Activated T-helper 1 cell treated with anti-CD3 and anti-CD28 coated beads, Interleukin-12 subunit alpha, Interleukin-12 subunit beta, Interleukin-2, Interleukin-4 antibody, amounts not matched to agents 30 ng/mL and 10 ng/mL and 1 ng/mL, durations not matched to agents 14 hours and 24 hours and 36 hours (primary cell): ENCODE measurements around the gene DMAP1. TPM values are rescaled to one million over a fixed set of nuclear protein-coding genes. Genes with fewer than 3 reads are reported as not detected.

ENCODE experiments used
- DNase-seq: peaks from one replicate; pipeline ENCODE4 v3.0.0; 2021; ENCODE audit warnings: low spot score
- H3K27ac Mint-ChIP-seq: one replicate; pipeline ENCODE4 v1.8.0; 2021; ENCODE audit warnings: mild to moderate bottlenecking, mixed read lengths
- H3K27me3 Mint-ChIP-seq: one replicate; pipeline ENCODE4 v1.8.0; 2022; ENCODE audit warnings: mild to moderate bottlenecking, moderate library complexity, mixed read lengths; ENCODE audit not compliant: insufficient read depth
- H3K36me3 Mint-ChIP-seq: one replicate; pipeline ENCODE4 v1.8.0; 2021; ENCODE audit warnings: low read depth, mixed read lengths
- H3K4me1 Mint-ChIP-seq: one replicate; pipeline ENCODE4 v1.8.0; 2021; ENCODE audit warnings: low read depth, mixed read lengths
- H3K4me3 Mint-ChIP-seq: one replicate; pipeline ENCODE4 v1.8.0; 2021; ENCODE audit warnings: mild to moderate bottlenecking, moderate library complexity, mixed read lengths
- H3K9me3 Mint-ChIP-seq: one replicate; pipeline ENCODE4 v1.8.0; 2021; ENCODE audit warnings: mixed read lengths
- intact Hi-C: fragments of 100-400 bp; cut with micrococcal nuclease; formaldehyde crosslinking; loops from one replicate; pipeline ENCODE4 v1.15.1; 2024
- total RNA-seq: library from RNA; stranded (reverse); gene quantifications from 2 replicates; pipeline ENCODE4 v1.2.3, GENCODE V29; 2022

DMAP1 gene
- total RNA-seq, 1 donor from 2014 or later, result 37.4 TPM

- Mint-ChIP-seq H3K4me3 (no peak overlapping the region), H3K9me3 (no peaks in the 10 kb centered on the region), H3K4me1 (peaks cover 34% of the 10 kb centered on the region), H3K36me3 (no peaks in the 10 kb centered on the region), H3K27me3 (no peaks in the 10 kb centered on the region), H3K27ac (peak overlapping the region; percentile 23)
- no peak for DNase-seq
- intact Hi-C loops, result no loop called here
These were observed 50.5 kb downstream of the DMAP1 start for GRCh38 chr1:44263568-44264450.

- intact Hi-C loops, result no loop called here
- peaks cover 34% of the 10 kb centered on the region for H3K4me1 Mint-ChIP-seq
- no peak for DNase-seq
- no peak overlapping the region for H3K27ac Mint-ChIP-seq
- no peak overlapping the region for H3K4me3 Mint-ChIP-seq
- H3K9me3 Mint-ChIP-seq, result no peaks in the 10 kb centered on the region
- no peaks in the 10 kb centered on the region for H3K36me3 Mint-ChIP-seq
- H3K27me3 Mint-ChIP-seq, result no peaks in the 10 kb centered on the region
These were observed 51.1 kb downstream of the DMAP1 start for GRCh38 chr1:44264451-44264771.

- no peaks in the 10 kb centered on the region for H3K27me3 Mint-ChIP-seq
- no peaks in the 10 kb centered on the region for H3K9me3 Mint-ChIP-seq
- no peak for DNase-seq
- peak overlapping the region; percentile 32 for H3K27ac Mint-ChIP-seq
- no peaks in the 10 kb centered on the region for H3K36me3 Mint-ChIP-seq
- H3K4me1 Mint-ChIP-seq, result peaks cover 31% of the 10 kb centered on the region
- intact Hi-C loops, result no loop called here
- no peak overlapping the region for H3K4me3 Mint-ChIP-seq
These were observed 52.5 kb downstream of the DMAP1 start for GRCh38 chr1:44265656-44266358.

- H3K36me3 Mint-ChIP-seq, result no peaks in the 10 kb centered on the region
- DNase-seq, result no peak
- intact Hi-C loops, result no loop called here
- no peak overlapping the region for H3K4me3 Mint-ChIP-seq
- no peaks in the 10 kb centered on the region for H3K27me3 Mint-ChIP-seq
- peaks cover 23% of the 10 kb centered on the region for H3K4me1 Mint-ChIP-seq
- H3K27ac Mint-ChIP-seq, result no peak overlapping the region
- no peaks in the 10 kb centered on the region for H3K9me3 Mint-ChIP-seq
These were observed 53.4 kb downstream of the DMAP1 start for GRCh38 chr1:44266400-44267344.

GRCh38 chr1:44267438-44267837 is 54.2 kb downstream of the DMAP1 start:
- DNase-seq, result no peak
- peaks cover 23% of the 10 kb centered on the region for H3K4me1 Mint-ChIP-seq
- intact Hi-C loops, result no loop called here
- H3K27me3 Mint-ChIP-seq, result no peaks in the 10 kb centered on the region
- no peak overlapping the region for H3K4me3 Mint-ChIP-seq
- no peaks in the 10 kb centered on the region for H3K9me3 Mint-ChIP-seq
- no peak overlapping the region for H3K27ac Mint-ChIP-seq
- no peaks in the 10 kb centered on the region for H3K36me3 Mint-ChIP-seq

- no peaks in the 10 kb centered on the region for H3K9me3 Mint-ChIP-seq
- no peak overlapping the region for H3K27ac Mint-ChIP-seq
- no peaks in the 10 kb centered on the region for H3K36me3 Mint-ChIP-seq
- peaks cover 23% of the 10 kb centered on the region for H3K4me1 Mint-ChIP-seq
- H3K4me3 Mint-ChIP-seq, result no peak overlapping the region
- no peak for DNase-seq
- no peaks in the 10 kb centered on the region for H3K27me3 Mint-ChIP-seq
- intact Hi-C loops, result no loop called here
These were observed 54.8 kb downstream of the DMAP1 start for GRCh38 chr1:44268054-44268453.

Other genes starting within 250 kb of the DMAP1 start
- gene DPH2, start 243.5 kb upstream of the DMAP1 start, total RNA-seq, result 73.8 and 74.8 TPM in 2 replicates
- 187 and 195 TPM in 2 replicates for gene ATP6V0B, start 238.5 kb upstream of the DMAP1 start, total RNA-seq
- gene B4GALT2, start 234.3 kb upstream of the DMAP1 start, total RNA-seq, result 51.2 and 51.3 TPM in 2 replicates
- gene CCDC24, start 221.9 kb upstream of the DMAP1 start, total RNA-seq, result 2.7 TPM in 2 replicates
- 7.0 and 7.4 TPM in 2 replicates for gene SLC6A9, start 182.0 kb upstream of the DMAP1 start, total RNA-seq
- gene KLF17, start 94.7 kb upstream of the DMAP1 start, total RNA-seq, result not detected in 2 replicates
- not detected in 2 replicates for gene KLF18, start 71.8 kb upstream of the DMAP1 start, total RNA-seq
- 51.4 and 55.4 TPM in 2 replicates for gene ERI3, start 141.8 kb downstream of the DMAP1 start, total RNA-seq
- 103 and 107 TPM in 2 replicates for gene RNF220, start 191.8 kb downstream of the DMAP1 start, total RNA-seq